Activated T-cell treated with anti-CD3 and anti-CD28 coated beads for 48 hours (primary cell): ENCODE data around the gene EDN3.

Experiments
- DNase-seq: peaks from one replicate; pipeline ENCODE4 v3.0.0-alpha.2; 2020; ENCODE audit warnings: low read depth

The EDN3 gene

DNA sequence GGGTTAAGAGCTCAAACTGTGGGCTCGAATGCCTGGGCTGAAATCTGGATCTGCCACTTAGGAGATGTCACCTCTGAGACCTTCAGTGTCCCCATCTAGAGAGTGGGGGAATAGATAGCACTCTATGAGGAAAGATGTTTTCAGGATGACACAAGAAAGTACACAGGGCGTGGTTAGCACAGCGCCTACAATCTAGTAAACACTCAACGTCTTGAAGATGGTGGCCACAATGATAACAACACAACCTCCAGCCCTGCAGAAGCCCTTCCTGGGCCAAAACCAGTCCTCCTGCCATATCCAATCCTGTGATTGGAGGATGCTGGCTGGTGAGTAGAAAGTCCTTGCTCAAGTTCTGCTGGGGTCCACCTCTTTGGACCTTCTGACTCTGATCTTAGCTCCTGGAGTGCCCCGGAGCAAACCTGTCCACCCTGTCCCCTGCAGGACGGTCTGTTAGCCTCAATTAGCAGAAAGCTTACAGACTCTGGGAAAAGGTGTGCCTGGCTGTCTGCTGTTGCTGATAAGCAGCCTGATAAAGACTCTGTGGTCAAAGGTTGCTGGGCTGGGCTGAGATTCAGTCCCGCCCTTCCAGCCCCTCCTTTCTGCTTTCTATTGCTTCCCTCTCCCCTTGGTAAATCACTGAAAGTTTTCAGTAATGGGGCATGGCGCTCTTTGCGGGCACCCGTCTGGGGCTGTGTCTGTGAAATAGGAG lies 8.2 kb downstream of the EDN3 start:
- no peak for DNase-seq

DNA sequence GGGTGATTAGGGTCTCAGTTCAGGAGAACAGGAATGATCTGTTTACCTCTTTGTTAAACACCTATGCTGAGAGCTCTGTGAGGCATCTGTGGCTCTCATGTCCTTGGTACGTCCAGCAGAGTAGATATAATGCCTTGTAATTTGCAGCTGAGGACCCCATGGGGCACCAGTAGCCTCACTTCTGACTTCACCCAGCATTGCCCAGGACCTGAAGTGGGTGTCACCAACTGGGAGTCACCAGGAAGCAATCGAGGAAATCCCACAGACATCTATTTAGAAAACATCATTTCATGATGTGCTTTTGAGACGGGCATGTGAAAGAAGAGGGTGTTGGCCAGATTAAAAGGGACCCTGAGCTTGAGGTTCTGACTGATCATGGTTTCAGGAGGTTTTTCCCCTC lies 8.8 kb downstream of the EDN3 start:
- no peak for DNase-seq

DNA sequence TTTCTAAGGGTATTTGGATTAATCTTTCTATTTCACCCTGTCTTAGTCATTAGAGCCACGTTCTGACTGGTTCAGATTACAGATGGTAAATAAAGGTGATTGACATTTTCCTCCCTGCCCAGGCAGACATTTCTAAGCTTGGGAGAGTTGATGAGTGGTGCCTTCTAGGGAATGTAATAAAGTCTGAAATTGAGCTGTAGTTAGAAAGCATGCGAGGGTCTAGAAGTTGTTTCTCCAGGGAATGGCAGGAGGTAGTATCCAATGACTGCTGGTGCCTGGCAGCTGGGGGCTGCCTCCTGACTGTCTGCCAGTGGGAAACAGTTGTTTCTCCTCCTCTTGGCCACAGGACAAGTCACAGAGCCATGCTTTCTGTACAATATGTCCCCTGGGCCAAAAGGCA lies 14.6 kb downstream of the EDN3 start:
- DNase-seq = no peak

DNA sequence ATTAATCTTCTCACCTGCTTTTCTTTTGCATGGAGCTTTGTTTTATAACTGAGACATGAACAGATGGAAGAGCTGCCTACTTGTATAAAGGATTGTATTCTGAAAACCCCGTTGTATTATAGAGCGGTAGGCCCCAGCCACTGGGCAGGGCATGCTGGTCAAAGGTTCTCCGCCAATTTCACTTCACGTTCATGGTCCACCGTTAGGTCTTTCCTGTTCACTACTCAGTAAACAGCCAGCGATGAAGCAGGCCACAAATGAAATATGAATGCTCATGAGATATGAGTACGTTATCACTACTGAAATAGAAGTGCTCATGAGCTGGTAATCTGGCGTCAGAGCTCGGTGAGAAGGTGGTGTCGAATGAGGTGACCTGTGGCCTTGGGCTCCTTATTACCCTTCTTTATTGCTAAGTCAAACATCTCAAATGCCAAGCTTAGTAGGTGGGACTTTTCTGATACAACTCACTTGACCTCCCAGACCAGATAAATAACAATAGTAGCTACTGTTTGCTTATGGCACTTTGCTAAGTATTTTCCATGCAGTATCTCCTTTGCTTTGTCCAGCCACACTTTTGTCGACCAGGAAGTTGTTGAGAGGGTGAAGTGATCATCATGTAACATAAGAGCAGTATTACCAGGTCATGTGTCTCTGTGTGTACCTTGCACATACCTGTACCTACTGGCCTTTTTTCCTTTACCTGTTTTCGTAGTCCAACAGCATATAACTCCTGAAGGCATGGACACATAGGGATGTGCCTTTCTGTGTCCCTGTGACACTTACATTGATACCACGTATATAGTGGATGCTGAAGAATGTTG lies 16.7 kb downstream of the EDN3 start:
- DNase-seq = no peak

DNA sequence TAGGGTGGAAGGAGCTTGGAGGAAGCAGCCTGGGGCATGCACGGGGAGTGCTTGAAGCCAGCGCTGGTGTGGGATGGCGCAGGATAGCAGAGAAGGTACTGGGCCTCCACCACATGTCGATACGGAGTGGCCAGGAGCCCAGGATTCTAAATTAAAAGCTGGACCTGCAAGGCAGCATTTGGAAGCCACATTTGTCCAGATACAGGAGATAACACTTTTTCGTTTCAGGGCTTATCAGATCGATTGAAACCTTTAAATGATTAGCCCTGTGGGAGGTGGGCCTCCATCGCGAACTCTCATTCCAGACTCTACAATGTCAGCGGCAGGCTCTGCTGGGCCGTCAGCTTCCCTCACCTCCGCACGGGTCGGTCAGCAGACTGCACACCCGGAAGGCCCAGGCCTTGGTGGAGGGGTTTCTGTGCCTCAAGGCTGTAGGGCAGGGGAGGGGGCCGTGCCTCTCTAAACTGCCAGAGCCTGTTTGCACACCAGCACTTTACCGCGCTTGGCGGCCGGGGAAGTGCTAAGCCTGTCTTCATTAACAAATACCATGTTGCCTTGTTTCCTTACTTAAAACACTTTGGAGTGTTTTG lies 17.9 kb downstream of the EDN3 start:
- DNase-seq = no peak

DNA sequence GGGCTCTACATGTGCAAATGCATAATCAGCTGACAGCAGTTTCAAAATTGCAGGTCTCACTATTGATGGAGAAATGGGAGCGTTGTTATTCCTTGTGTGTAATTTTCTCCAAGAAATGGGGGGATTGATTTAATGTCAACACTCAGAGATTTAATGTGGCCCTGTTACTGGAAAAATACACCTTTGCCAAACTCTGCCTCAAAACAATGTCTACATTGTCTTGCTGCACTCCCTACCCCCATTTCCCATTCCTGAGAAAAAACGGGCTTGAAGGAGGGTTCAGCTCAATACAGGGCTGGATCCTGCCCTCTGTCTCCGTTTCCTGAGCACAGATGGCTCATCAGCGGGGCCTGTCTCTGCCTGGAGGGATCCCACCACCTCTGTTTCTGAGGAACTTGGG lies 18.4 kb downstream of the EDN3 start:
- DNase-seq = no peak

DNA sequence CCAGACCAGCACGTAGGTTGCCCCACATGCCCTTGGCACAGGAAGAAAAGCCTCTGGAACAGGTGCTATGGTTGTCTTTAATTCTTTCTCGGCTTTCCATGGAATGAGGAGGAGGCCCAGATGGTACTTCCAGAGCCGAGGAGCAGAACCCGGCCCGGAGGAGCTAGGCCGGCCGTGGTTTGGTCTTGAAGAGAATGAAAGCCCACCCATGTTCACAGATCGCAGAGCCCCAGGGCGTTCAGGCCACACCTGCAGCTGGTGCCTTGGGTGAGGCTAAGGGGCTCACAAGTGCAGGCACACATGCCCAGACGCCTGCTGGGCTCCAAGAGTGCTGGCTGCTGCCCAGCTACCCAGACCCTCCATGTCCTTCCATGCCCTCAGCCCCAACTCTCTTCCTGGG lies 20.0 kb downstream of the EDN3 start:
- DNase-seq = no peak

DNA sequence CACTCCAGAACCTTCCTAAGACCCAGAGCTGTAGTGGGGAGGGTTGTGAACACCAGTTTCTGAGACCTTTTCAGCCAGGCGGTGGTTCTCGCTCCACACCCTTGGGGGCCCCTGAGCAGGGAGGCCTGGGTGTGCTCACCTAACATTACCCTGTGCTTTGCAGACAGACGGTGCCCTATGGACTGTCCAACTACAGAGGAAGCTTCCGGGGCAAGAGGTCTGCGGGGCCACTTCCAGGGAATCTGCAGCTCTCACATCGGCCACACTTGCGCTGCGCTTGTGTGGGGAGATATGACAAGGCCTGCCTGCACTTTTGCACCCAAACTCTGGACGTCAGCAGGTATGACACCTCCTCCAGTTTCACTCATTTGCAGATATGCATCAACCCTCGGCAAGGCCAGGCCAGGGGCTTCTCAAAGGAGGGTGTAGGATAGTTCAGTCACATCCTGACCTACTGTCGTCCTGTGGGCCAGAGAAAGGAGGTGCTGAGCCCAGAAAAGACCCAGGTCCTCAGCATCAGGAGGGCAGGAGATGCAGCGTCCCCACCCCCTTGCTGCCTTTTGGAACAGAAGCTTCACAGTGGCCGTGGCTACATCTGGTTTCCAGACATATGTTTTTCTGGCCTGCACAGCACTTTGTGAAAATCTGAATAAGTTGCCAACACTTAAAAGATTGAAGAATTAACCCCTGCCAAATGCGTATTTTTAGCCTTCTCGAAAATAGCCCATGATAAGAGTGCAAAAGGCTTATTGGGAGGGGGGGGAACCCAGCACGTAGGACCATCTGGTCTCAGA lies 20.6 kb downstream of the EDN3 start:
- no peak for DNase-seq

DNA sequence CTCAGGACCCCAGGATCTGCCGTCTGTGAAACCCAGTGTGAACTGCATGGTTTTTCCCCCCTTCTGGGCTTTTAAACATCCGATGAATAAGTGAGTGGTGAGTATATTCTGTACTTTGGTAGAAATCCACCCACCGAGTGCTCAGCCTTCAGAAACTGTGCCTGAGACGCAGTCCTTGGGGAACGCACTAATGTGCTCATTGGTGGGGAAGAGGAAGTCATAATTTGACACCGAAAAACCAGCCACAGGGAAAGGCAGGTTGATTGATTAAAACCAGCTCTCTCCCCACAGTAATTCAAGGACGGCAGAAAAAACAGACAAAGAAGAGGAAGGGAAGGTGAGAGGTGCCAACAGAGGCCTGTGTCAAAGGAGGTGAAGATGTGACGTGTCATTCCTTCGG lies 21.7 kb downstream of the EDN3 start:
- no peak for DNase-seq

DNA sequence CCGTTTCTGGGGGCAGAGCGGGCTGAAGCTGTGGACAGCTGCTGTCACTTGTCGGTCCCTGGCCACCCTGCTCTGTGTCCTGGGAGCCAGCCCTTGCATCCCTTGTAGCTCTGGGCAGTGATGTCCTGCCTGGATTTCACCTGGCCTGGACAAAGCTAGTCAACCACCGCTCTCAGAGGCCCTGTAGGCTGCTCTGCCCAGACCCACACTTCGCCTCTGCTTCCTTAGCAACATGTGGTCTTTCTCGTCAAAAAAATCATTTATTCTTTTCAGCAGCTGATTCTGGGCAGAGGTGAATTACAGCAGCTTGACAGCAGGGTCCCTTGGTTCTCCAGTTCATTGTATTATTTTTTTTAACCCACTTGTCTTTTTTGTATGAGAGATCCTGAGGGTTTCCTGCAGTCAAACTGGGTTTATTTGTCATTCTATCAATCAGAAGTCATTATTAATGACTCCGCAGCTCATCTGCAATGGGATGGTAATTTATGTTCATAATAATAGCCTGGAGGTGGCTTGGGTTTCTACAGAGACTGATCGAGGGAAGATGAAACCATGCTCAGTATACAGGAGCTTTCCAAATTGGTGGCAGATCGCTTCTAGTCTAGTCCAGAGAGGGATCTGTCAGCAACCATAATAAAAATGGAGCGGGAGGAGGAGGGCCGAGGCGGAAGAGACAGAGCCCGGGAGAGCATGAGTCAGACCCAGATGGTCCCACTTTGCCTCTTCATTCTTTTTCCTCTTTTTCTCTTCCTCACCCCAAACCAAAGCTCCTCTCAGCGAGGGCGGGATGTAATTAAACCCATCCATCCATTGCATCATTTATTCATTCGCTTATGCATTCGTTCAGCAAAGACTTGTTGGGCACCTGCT lies 22.4 kb downstream of the EDN3 start:
- DNase-seq = no peak

DNA sequence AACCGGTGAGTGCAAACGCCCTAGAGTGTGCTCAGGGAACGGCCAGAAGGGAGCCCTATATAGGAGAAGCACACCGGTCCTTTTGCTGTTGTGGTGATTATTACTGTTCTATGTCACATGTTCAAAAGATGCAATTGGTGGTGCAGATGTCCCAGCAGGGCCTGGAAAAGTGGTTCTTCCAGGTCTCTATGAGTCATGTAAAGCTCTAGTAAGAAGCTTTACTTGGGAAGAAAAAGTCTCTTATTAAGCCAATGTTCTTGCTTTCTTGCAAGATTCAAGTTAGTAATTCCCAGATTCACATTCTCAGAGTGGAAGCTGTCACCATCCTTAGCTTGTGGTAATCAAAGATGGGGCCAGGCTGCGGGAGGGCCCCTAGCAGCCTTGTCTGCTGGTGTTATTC lies 23.3 kb downstream of the EDN3 start:
- DNase-seq = no peak

DNA sequence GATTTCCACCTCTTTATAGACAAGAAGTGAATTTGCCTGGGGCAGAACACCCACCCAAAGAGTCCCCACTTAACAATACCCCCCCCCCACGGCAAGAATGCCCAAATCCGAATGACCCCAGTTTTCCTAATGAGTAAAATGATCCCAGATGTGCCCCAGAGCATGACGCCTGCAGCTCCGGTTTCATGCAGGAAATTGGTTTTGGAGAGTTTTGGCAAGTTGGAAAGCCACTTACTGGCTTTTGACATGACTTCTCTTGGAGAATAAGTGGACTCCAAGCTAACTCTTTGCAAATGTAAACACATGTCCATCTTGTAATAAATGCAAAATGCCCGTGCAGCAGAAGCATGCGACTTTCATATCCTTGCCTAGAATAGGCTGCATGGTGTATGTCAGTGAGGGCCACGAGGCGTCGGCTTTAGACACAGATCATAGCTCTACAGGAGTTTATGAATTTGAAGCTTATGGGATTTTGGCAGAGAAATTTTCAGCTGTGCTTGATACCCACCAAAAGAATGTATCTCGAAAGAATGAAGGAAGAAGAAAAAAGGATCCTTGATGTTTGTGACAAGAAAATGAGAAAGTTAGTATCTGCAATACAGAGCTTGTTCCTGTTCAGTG lies 24.2 kb downstream of the EDN3 start:
- no peak for DNase-seq

DNA sequence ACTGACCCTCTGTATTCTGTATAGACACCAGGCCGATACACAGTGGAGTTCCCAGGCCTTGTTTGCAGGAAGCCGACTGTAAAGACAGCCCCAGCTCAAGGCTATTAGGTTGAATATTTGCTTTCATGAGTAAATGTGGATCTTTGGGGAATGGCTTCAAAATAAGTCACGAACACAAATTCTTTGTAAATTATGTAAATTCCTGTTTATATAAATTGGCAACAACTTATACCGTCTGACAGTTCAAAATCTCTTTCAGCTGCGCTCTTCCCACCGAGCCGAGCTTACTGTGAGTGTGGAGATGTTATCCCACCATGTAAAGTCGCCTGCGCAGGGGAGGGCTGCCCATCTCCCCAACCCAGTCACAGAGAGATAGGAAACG lies 24.7 kb downstream of the EDN3 start:
- DNase-seq = no peak

DNA sequence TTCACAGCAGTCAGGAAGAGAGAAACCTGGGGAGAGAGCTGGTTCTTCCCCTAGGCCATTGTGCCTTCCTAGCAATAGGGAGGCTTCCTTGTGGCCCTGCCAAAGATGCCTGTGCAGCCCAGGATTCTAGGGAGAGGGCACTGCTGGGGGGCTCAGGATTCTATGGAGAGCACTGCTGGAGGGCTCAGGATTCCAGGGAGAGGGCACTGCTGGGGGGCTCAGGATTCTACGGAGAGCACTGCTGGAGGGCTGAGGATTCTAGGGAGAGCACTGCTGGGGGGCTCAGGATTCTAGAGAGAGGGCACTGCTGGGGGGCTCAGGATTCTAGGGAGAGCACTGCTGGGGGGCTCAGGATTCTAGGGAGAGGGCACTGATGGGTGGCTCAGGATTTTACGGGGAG lies 25.8 kb downstream of the EDN3 start:
- DNase-seq = no peak

DNA sequence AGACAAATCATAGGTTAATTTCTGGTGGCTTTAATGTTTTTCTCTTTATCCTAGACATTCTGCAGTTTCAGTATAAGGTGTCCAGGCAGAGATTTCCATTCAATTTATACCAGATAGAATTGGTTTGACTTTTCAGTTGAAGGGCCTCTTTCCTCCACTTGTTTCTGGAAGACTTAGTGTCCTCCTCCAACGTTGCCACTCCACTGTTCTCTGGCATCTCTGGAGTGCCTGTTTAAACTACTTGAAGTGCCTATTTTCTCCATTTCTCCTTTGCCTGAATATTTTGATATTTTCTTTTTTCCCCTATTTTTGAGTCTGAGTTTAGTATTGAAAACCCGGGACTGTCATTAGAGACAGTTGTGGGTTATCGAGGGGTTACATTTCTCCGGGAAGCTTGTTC lies 27.7 kb downstream of the EDN3 start:
- DNase-seq = no peak

DNA sequence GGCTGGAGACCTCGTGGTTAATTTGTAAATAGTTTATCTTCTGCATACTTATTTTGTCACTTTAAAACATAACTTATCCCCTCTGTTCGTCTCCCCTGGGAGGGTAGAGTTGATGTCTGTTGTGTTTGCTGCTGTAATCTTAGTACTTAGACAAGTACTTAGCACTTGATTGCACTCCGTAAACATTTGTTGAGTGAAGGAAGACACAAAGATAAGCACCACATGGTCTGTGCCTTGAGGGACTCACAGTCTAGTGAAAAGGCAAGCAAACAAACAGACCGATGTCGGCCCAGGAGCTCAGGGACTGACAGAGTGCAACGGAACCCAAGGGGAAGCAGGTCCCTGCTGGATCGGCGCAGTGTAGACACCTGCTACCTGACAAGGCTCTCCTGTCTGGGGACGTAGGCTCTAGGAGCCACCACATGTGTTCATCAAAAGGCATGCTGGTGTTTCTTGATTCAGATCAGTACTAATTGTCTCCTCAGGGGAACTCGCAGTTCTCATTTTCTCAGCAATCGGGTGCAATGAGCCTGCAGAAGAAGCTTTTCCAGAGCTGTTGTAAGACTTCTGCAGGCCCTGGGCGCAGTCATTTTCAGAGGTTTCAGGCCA lies 31.4 kb downstream of the EDN3 start:
- no peak for DNase-seq

DNA sequence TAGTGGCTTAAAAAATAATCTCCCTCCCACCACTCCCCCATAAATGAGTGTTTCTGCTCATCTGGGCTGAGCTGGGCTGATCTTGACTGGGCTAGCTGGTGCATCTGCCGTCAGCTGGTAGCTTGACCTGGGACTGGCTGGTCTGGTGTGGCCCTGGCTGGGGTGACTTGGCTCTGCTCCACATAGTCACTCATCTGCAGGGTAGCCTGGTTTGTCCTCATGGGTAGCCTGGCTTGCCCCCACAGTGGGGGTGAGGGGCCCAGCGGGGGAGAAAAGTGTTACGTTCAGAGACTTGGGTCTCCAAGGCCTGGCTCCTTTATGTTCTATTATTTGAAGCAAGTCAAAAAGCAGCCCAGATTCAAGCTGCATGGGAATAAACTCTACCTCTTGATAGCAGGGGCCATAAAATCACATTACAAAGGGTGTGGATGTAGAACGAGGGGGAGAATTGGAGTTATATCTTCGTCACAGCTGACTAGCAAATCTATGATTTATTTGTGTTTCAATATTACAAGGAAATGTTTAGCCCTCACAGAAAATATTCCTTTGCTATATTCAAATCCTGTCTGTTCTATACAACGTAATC lies 32.9 kb downstream of the EDN3 start:
- DNase-seq = no peak

DNA sequence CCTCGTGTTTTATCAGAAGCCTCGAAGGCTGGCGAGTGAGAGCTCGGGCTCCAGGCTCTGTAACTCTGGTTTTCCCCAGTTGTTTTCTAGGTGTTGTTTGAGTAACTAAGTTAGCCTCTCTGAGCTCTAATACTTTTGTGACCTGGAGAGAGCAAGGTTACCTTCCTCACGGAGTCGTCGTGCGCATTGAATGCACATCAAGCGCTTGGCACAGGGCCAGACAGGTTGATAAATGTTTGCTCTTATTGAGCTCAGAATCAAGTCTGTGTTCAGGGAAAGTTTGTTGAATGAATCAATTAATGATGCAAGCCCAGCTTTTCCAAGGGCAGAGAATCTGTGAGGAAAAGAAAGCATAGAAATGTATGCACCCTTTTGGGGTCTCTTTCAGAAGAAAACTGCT lies 33.5 kb downstream of the EDN3 start:
- DNase-seq = no peak

DNA sequence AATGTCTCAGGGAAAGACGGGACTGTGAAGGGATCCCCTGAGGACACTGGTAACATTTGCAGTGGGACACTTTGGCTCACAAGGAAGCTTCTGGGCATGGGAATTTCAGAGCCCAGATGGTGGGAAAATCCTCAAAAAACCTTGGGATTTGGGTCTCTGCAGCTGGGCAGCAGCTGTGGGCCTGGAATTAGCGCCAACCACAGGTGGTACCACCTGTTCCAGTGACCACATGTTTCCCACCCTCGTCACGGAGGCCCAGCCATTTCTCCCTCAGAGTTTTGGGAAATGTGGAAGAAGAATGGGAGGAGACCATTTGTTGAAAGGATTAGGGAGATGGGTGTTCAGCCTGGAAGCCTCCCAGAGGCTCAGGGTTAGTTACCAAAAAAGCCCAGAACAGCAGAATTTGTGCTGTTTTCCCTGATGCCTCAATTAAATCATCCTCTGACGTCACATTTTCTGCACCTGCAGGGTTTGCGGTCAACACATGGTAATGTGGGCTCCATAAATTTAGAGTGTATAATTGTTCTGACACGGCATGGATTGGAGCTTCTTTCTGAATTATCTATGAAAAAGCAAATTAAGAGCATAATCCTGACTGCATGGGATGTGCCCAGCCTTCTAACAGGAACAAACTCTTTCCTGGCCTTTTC lies 34.4 kb downstream of the EDN3 start:
- no peak for DNase-seq

DNA sequence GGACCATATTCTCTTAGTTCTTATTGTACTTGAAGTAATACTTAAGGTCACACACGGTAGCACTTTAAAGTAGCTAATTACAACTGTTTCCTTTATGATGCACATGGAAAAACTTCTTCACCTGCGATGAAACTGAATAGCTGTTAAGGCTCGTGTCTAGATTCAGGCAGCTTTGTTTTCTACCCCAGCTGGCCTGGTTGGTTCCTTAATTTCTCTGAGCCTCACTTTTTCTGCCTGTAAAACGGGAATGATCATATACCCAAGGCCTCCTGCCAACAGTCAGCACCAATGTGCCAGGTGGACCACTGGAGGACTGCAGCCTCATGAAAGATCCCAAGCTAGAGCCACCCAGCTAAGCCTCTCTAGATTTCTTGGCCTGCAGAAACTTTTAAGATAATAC lies 35.0 kb downstream of the EDN3 start:
- DNase-seq = no peak
